Middle frontal gyrus (tissue), 1 donor: ENCODE results near the gene ST8SIA4.

Source experiments
- DNase-seq: peaks from one replicate; pipeline ENCODE4 v3.0.0-alpha.2; 2015; ENCODE audit warnings: low spot score; ENCODE audit errors: extremely low spot score

ST8SIA4 gene

GRCh38 chr5:100832252-100833230, 70.5 kb downstream of the ST8SIA4 start:
- no peak for DNase-seq

DNA sequence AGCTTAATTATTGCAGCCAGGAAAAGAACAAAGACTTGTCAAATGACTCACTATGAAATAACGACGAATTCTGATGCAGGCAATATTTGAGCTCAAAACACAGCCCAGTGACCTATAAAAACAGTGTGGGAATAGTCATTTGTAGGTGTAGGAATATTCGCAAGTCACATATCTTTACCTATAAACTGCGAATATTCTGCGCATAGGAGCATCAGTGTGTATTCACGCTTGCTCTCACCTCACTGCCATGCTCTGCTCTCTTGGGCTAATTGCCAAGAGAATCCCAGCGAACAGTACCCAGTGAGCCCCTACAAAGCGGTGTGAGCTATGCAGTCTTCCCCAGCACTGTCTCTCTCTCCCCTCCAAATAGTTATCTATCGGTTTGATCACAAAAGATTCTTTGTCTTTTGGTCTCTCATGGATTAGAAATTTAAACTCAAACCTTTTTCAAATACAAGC, 74.2 kb downstream of the ST8SIA4 start:
- DNase-seq = no peak

GRCh38 chr5:100828071-100828897, 74.8 kb downstream of the ST8SIA4 start:
- DNase-seq = no peak

DNA sequence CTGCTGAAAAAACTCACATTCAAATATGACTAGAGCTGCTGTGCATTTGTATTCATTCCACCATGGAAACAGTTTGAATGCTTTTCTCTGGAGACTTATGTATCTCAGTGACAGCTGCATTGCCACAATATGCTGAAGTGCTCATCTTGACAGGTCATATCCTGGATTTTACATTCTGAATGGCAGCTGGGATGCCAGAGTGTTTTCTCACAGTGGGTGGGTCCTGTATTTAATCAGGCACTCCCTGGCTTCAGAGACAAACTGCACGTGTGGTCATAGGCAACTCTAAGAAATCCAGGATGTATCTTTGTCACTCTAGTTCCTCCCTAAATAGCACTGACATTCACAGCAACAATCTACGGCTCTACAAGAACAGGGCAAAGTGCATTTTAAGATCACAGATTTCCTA, 75.6 kb downstream of the ST8SIA4 start:
- DNase-seq = no peak

DNA sequence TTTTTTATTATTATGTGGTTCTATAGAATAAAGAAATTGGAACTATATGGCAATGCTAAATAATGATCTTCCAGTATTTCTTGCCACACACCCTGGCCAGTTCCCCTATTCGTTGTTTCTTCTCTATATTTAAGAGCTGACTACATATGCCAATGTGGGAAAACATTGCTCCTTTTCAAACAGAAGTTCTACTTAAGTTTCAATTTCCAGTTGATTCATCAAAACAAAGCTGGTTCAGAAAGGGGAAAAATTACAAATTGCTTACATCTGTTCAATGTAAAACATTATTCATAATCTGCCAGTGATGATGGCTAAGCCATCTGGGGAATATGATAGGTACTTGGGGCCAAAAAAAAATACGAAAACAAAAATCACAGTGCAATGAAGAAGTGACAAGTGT, 76.9 kb downstream of the ST8SIA4 start:
- DNase-seq = no peak

DNA sequence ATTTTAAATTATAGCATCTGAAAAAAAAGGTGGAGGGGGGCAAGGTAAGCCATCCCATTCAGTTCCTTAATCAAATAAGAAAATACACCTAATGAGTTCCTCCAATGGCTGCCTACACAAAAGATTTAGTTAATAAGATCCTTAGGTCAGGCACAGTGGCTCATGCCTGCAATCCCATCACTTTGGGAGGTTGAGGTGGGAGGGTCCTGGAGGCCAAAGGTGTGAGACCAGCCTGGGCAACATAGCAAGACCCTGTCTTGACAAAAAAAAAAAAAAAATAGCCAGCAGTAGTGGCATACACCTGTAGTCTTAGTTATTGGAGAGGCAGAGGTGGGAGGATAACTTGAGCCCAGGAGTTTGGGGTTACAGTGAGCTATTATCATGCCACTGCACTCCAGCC, 78.4 kb downstream of the ST8SIA4 start:
- no peak for DNase-seq

DNA sequence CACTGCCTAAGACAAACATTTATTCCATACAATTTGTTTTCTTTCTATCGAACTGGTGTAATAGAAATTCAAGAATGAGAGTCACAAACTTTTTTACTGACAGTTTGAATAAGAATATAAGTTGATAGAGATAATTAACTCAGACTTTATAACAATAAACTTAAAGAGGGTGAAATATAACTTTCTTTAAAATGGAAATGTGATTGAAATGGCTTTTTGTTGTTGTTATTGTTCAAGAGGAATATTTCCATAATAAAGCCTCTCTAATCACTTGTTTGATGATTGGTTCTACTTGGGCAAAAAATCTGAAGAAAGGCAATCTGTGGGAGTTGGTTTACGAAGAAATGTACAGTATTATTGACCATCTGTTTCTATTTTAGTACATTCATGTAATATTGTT, 79.3 kb downstream of the ST8SIA4 start:
- no peak for DNase-seq

DNA sequence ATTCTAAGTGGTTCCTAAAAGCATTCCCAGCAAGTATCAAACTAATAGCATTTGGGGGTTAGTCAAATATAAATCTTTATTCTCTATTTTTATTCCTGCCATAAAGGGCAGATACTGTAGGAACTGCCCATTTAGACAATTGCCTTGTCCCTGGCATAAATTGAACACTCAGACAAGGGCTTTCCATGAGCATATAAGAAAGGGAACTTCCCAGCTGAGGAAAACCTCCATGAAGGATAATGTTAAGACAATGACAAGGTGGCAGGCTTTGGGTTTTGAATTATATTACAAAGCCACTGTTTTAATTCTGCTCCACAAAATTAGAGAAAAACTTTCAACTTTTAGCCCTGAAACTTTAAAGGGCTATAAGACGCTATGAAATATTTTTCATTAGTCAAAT, 81.3 kb downstream of the ST8SIA4 start:
- no peak for DNase-seq

DNA sequence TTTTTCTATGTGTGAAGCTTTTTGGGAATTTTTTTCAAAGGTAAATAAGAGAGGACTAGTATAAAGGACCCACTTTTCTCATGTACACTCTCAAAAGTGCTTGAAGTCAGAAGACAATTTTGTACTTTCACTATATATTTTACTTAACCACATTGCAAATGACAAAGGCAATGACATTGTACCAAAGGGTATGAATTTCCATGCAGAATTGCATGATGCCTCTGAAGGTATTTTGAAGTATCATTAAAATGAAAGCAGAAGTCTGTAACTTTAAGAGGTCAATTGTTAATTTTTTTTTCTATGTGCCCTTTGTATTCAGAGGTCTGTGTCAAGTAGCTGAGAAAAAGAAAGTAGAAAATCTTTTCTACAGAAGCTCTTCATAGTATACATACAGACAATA, 84.7 kb downstream of the ST8SIA4 start:
- no peak for DNase-seq

- DNase-seq = no peak
Observed at GRCh38 chr5:100803397-100803796, 99.7 kb downstream of the ST8SIA4 start.

GRCh38 chr5:100802208-100802607, 100.9 kb downstream of the ST8SIA4 start:
- no peak for DNase-seq

DNA sequence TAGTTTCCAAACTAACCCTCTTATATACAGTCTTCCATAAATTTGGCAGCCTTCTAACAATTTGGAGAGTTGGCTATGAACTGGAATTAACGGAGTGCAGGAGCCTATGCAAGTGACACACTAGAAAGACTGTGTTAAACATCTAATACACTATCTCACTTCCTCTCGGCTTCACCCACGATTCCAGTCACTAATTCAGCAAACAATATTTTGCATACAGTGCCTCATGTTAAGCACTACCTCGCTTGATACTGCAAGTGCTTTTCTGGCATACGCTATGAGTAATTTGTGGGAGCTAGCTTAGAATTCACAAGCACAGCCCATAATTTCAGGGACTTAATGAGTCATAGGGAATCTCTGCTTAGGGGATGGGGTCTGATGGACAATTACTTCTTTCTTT, 102.5 kb downstream of the ST8SIA4 start:
- no peak for DNase-seq

DNA sequence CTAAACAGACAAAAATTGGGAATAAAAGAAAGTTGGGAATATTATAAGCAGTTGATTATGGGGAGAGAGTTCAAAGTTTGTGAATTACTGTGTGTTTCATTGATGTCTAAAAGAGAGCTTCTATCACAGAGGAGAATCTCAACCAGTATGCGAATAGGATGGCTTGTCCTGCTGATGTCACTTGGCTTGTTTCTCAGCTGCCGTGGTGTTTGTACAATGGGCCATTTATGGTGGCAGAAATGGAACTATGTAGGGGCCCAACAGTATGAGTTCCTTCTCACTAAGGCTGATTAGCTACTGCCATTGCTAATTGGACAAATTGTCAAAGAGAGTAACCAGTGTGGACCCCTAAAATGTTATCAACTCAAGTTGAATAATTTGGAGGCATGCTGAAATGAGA, 103.9 kb downstream of the ST8SIA4 start:
- DNase-seq = no peak

DNA sequence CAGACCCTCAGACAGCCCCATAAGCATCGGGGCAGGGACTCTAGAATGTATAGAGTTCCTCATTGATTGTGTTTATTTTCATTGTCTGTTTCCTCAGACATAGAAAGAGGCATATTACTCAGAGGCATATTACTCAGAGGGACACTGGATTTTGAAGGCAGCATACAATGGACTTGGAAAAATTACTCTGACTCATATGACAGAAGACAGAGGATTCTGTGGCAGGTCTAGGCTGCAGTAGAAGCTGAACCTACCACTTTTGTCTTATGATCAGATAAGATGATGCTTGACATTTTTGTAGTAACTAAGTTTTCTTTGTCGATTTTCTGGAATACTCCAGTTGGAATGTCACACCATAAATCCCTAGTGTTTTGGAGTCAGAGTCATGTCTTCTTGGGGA, 105.2 kb downstream of the ST8SIA4 start:
- no peak for DNase-seq

- DNase-seq = no peak
Observed at GRCh38 chr5:100796851-100797250, 106.2 kb downstream of the ST8SIA4 start.

DNA sequence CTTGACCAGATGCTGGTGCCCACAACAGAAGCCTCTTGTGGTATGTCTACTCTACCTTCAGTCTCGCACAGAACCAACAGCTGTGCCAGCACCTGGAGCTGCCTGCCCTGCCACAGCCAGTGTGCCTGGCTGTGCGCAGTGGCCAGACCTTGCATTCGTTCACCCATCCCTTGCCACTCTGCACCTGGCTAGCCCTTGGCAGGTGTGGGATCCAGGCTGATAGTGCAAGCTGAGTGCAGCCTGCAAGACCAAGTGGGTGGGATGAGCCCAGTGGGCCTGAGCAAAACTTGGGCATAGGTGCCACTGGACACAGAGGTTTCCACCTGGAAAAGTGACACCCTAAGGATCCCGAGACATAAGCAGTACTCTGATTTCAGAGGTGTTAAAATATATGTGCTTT, 108.2 kb downstream of the ST8SIA4 start:
- DNase-seq = no peak

DNA sequence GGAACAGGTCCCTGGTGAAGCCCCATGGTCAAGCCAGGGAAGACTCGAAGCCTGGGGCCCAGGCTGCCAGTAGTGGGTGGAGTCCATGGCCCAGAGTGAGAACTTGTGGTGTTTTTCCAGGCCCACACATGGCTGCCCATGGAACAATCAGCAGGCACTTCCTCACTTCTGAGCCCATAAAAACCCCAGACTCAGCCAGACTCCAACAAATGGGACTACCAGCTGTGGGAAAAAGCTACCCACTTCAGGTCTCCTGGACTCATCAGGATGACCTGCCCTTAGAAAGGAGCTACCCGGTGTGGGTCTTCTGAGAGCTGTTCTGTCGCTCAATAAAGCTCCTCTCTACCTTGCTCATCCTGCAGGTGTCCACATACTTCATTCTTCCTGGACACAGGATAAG, 108.9 kb downstream of the ST8SIA4 start:
- DNase-seq = no peak

- DNase-seq = no peak
Observed at GRCh38 chr5:100792781-100793180, 110.3 kb downstream of the ST8SIA4 start.

DNA sequence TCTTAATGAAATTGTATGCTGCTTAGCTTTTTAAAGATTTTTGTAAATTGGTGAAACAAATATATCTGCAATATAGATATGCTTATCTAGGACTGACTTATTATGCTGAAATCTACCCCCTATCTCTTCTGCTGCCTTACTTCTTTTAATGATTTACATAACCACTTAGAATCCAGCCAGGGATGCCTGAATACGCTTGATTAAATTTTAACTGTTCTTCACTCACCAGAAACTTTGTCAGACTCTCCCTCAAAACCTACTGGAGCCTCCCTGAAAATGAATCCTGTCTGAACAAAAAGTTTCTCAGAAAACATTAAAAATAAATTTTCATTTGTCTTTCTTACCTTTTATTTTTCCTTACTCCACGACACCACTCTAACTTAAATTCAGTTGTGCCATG, 111.7 kb downstream of the ST8SIA4 start:
- no peak for DNase-seq

- DNase-seq = no peak
Observed at GRCh38 chr5:100790951-100791350, 112.1 kb downstream of the ST8SIA4 start.

- no peak for DNase-seq
Observed at GRCh38 chr5:100790170-100790665, 112.9 kb downstream of the ST8SIA4 start.

DNA sequence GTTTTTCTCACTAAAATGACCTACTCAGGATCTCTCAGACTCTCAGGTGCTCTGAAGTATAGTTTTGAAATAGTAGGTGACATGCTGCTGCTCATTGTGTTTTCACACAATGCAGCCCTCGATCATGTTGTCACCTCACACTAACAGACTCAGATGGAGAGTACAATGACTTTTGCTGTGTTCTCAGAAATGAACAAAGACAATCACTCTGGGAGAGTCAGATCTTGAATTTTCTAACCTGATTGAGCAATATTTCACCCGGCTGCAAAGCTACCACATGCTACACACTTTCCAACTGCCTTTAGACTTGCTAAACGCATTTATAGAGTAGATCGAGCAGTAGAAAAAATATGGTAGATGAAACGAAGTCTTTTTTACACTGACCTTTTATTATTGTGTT, 113.4 kb downstream of the ST8SIA4 start:
- DNase-seq = no peak
